Neuronal stem cell (in vitro differentiated cells): ENCODE results near the gene NGEF.

Experiments
- DNase-seq: peaks from one replicate; pipeline ENCODE4 v3.0.0-alpha.2; 2013; ENCODE audit warnings: low spot score
- H2AFZ ChIP-seq: one replicate; pipeline ENCODE4 v1.6.1; 2013; ENCODE audit warnings: mild to moderate bottlenecking, low read length, inconsistent platforms
- H2AK5ac ChIP-seq: 2 replicates; pipeline ENCODE4 v1.6.1; 2013; ENCODE audit warnings: low read depth, mild to moderate bottlenecking, inconsistent platforms, low read length, moderate library complexity, mixed read lengths
- H2BK120ac ChIP-seq: 2 replicates; pipeline ENCODE4 v1.6.1; 2013; ENCODE audit warnings: low read depth, mild to moderate bottlenecking, inconsistent platforms, low read length, moderate library complexity, mixed read lengths
- H2BK12ac ChIP-seq: one replicate; pipeline ENCODE4 v1.6.1; 2013; ENCODE audit warnings: low read length, inconsistent platforms
- H2BK15ac ChIP-seq: 2 replicates; pipeline ENCODE4 v1.6.1; 2013; ENCODE audit warnings: mild to moderate bottlenecking, low read length, inconsistent platforms, mixed read lengths
- H2BK5ac ChIP-seq: one replicate; pipeline ENCODE4 v1.6.1; 2013; ENCODE audit warnings: inconsistent platforms, mild to moderate bottlenecking, low read length, moderate library complexity
- H3K14ac ChIP-seq: one replicate; pipeline ENCODE4 v1.6.1; 2013; ENCODE audit warnings: low read length, inconsistent platforms
- H3K18ac ChIP-seq: 2 replicates; pipeline ENCODE4 v1.6.1; 2013; ENCODE audit warnings: low read length, inconsistent platforms
- H3K23ac ChIP-seq: 2 replicates; pipeline ENCODE4 v1.6.1; 2013; ENCODE audit warnings: low read depth, mild to moderate bottlenecking, mixed read lengths, low read length, inconsistent platforms; ENCODE audit not compliant: poor library complexity
- H3K27ac ChIP-seq: replicated peaks from 3 replicates; pipeline ENCODE4 v1.5.1; 2013; ENCODE audit warnings: low read length, inconsistent platforms
- H3K27me3 ChIP-seq, 3 experiments: 2 replicates each; pipeline ENCODE4 v1.6.1; 2013; ENCODE audit warnings: low read length in 3 of 3, mild to moderate bottlenecking in 2 of 3, inconsistent platforms in 1 of 3, low read depth in 1 of 3, mixed read lengths in 1 of 3, moderate library complexity in 1 of 3; ENCODE audit not compliant: control insufficient read depth in 3 of 3, insufficient read depth in 3 of 3
- H3K36me3 ChIP-seq, 2 donors: replicated peaks in 1 of 2; 2 replicates each; pipeline ENCODE4 v1.6.1; 2013; ENCODE audit warnings: low read length in 2 of 2; ENCODE audit not compliant: control insufficient read depth in 2 of 2, insufficient read depth in 2 of 2
- H3K4ac ChIP-seq: 2 replicates; pipeline ENCODE4 v1.6.1; 2013; ENCODE audit warnings: inconsistent platforms, mild to moderate bottlenecking, low read length, moderate library complexity
- H3K4me1 ChIP-seq, 2 donors: 1 replicate in 1 of 2; 2 replicates in 1 of 2; pipeline ENCODE4 v1.6.1; 2013; ENCODE audit warnings: low read length in 2 of 2, low read depth in 1 of 2; ENCODE audit not compliant: control insufficient read depth in 2 of 2, insufficient read depth in 1 of 2
- H3K4me2 ChIP-seq: one replicate; pipeline ENCODE4 v1.6.1; 2013; ENCODE audit warnings: mild to moderate bottlenecking, low read length, inconsistent platforms; ENCODE audit not compliant: insufficient read depth, poor library complexity, severe bottlenecking
- H3K4me3 ChIP-seq, 2 donors: 2 replicates each; pipeline ENCODE4 v1.5.1; 2013; ENCODE audit warnings: low read length in 2 of 2, mild to moderate bottlenecking in 2 of 2, inconsistent platforms in 1 of 2, moderate library complexity in 1 of 2
- H3K79me1 ChIP-seq: one replicate; pipeline ENCODE4 v1.6.1; 2013; ENCODE audit warnings: low read depth, mild to moderate bottlenecking, inconsistent platforms, low read length, moderate library complexity
- H3K9ac ChIP-seq: one replicate; pipeline ENCODE4 v1.6.1; 2013; ENCODE audit warnings: mild to moderate bottlenecking, low read depth, low read length, inconsistent platforms; ENCODE audit not compliant: poor library complexity
- H3K9me3 ChIP-seq, 2 donors: replicated peaks in 1 of 2; 2 replicates each; pipeline versions ENCODE3 to v1.6.1; 2013; ENCODE audit warnings: low read length in 2 of 2, mild to moderate bottlenecking in 2 of 2, inconsistent platforms in 1 of 2, low read depth in 1 of 2, mixed read lengths in 1 of 2, moderate library complexity in 1 of 2; ENCODE audit not compliant: control insufficient read depth in 2 of 2, insufficient read depth in 1 of 2
- H4K8ac ChIP-seq: one replicate; pipeline ENCODE4 v1.6.1; 2013; ENCODE audit warnings: low read depth, mild to moderate bottlenecking, inconsistent platforms, low read length, moderate library complexity
- H4K91ac ChIP-seq: one replicate; pipeline ENCODE4 v1.6.1; 2013; ENCODE audit warnings: low read length, low read depth, mild to moderate bottlenecking, inconsistent platforms; ENCODE audit not compliant: poor library complexity
- WGBS, 2 donors: extraction: QIAGEN DNeasy Blood & Tissue Kit; methylation state at CpG; one replicate each; pipeline ENCODE4 v1.1.7; 2013; ENCODE audit warnings: missing lambda C conversion rate in 2 of 2, mixed read lengths in 1 of 2; ENCODE audit not compliant: insufficient read length in 2 of 2, insufficient replicate concordance in 1 of 2; ENCODE audit errors: extremely low coverage in 2 of 2; 5-methylcytosine and 5-hydroxymethylcytosine counted together

NGEF gene

DNA sequence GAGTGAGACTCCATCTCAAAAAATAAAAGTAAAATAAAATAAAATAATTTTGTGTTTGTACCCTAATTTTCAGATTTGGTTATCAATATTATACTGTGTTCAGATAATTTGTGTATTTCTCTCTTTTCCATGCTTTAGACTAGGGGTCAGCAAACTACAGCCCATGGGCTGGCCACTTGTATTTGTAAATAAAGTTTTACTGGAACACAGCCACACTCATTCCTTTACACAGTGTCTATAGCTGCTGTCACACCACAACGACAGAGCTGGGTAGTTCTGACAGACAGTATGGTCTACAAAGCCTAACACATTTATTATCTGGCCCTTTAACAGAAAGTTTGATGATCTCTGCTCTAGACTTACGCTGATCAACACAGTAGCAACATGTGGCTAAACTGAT is 99.2 kb downstream of the NGEF start:
- Histone ChIP-seq H2BK15ac (no peak overlapping the region), H3K18ac (no peak overlapping the region), H3K27me3 (no peaks in the 10 kb centered on the region), H3K9ac (no peak overlapping the region), H3K4me3 (no peak overlapping the region), H3K79me1 (no peaks in the 10 kb centered on the region), H3K4me1 (no peaks in the 10 kb centered on the region), H3K23ac (no peak overlapping the region), H2AK5ac (no peak overlapping the region), H2BK12ac (no peak overlapping the region), H4K8ac (no peak overlapping the region), H3K9me3 (peaks cover 4 to 8% of the 10 kb centered on the region in 2 donors), H2BK120ac (no peak overlapping the region), H2AFZ (no peak overlapping the region), H3K36me3 (no peaks in the 10 kb centered on the region), H4K91ac (no peak overlapping the region), H2BK5ac (no peak overlapping the region), H3K4ac (no peak overlapping the region), H3K27ac (no peak overlapping the region), H3K14ac (no peak overlapping the region), H3K4me2 (no peak overlapping the region)
- WGBS, 2 donors = no CpG with 5 or more reads among the region's 2 CpGs
- no peak for DNase-seq

DNA sequence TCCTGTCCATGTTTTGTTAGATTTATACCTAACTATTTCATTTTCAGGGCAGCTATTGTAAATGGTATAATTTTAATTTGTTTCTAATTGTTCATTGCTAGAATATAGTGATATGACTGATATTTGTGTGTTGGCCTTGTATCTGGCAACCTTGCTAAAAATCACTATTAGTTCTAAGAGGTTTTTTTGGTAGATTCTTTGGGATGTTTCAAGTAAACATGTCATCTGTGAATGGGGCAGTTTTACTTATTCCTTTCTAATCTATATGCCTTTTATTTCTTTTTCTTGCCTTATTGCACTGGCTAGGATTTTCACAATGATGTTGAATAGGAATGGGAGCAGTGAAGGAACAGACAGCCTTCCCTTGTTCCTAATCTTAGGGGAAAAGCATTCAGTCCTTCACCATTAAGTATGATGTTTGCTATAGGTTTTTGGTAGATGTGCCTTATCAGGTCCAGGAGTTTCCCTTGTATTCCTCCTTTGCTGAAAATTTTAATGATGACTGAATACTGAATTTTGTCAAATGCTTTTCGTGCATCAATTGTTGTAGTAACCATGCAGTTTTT is 101.3 kb downstream of the NGEF start:
- Histone ChIP-seq H3K14ac (no peak overlapping the region), H4K91ac (no peak overlapping the region), H2BK5ac (no peak overlapping the region), H2BK120ac (no peak overlapping the region), H2AK5ac (no peak overlapping the region), H3K27me3 (no peaks in the 10 kb centered on the region), H2AFZ (no peak overlapping the region), H2BK15ac (no peak overlapping the region), H2BK12ac (no peak overlapping the region), H3K18ac (no peak overlapping the region), H3K36me3 (no peaks in the 10 kb centered on the region), H3K9ac (no peak overlapping the region), H3K79me1 (no peaks in the 10 kb centered on the region), H3K4me1 (peaks cover 0 to 4% of the 10 kb centered on the region in 2 donors), H3K9me3 (peaks cover 4 to 8% of the 10 kb centered on the region in 2 donors), H3K23ac (no peak overlapping the region), H3K27ac (no peak overlapping the region), H3K4me2 (no peak overlapping the region), H3K4me3 (no peak overlapping the region), H3K4ac (no peak overlapping the region), H4K8ac (no peak overlapping the region)
- no peak for DNase-seq
- WGBS, 2 donors = no CpG with 5 or more reads among the region's 1 CpG

GRCh38 chr2:232910376-232910775 is 102.7 kb downstream of the NGEF start:
- Histone ChIP-seq H3K4me2 (no peak overlapping the region), H3K4me1 (peaks cover 0 to 4% of the 10 kb centered on the region in 2 donors), H4K8ac (no peak overlapping the region), H3K4ac (no peak overlapping the region), H3K9me3 (peaks cover 4 to 8% of the 10 kb centered on the region in 2 donors), H4K91ac (no peak overlapping the region), H2AK5ac (no peak overlapping the region), H3K27ac (no peak overlapping the region), H3K79me1 (no peaks in the 10 kb centered on the region), H3K14ac (no peak overlapping the region), H2BK120ac (no peak overlapping the region), H3K4me3 (no peak overlapping the region), H2BK12ac (no peak overlapping the region), H3K27me3 (no peaks in the 10 kb centered on the region), H3K36me3 (no peaks in the 10 kb centered on the region), H2AFZ (no peak overlapping the region), H2BK15ac (no peak overlapping the region), H2BK5ac (no peak overlapping the region), H3K23ac (no peak overlapping the region), H3K18ac (no peak overlapping the region), H3K9ac (no peak overlapping the region)
- DNase-seq = no peak
- WGBS, 2 donors = no CpG with 5 or more reads among the region's 6 CpGs

- H3K18ac ChIP-seq = no peak overlapping the region
- H2BK5ac ChIP-seq = no peak overlapping the region
- no peak for DNase-seq
- H2AK5ac ChIP-seq = no peak overlapping the region
- H4K8ac ChIP-seq = no peak overlapping the region
- no peaks in the 10 kb centered on the region for H3K79me1 ChIP-seq
- H2BK120ac ChIP-seq = no peak overlapping the region
- no peak overlapping the region for H3K4ac ChIP-seq
- no peak overlapping the region for H2BK12ac ChIP-seq
- H3K27me3 ChIP-seq = no peaks in the 10 kb centered on the region
- H3K4me3 ChIP-seq = no peak overlapping the region
- H3K9ac ChIP-seq = no peak overlapping the region
- no peak overlapping the region for H3K4me2 ChIP-seq
- no peak overlapping the region for H2BK15ac ChIP-seq
- no peak overlapping the region for H3K23ac ChIP-seq
- H2AFZ ChIP-seq = no peak overlapping the region
- no peak overlapping the region for H4K91ac ChIP-seq
- H3K9me3 ChIP-seq = peaks cover 4 to 10% of the 10 kb centered on the region in 2 donors
- no CpG with 5 or more reads among the region's 6 CpGs for WGBS, 2 donors
- no peak overlapping the region for H3K14ac ChIP-seq
- peaks cover 0 to 4% of the 10 kb centered on the region in 2 donors for H3K4me1 ChIP-seq
- no peaks in the 10 kb centered on the region for H3K36me3 ChIP-seq
- H3K27ac ChIP-seq = no peak overlapping the region
Observed at GRCh38 chr2:232908695-232909094, 104.4 kb downstream of the NGEF start.
